HCT116 (cell line): ENCODE measurements around the gene SBSN. TPM values are rescaled to one million over a fixed set of nuclear protein-coding genes. Genes with fewer than 3 reads are reported as not detected.

Experiments
- ATAC-seq: fragments of 200-7000 bp; cut with Tn5 transposase; 2 replicates; pipeline ENCODE4 v1.9.1; 2020; ENCODE audit warnings: mild to moderate bottlenecking, moderate library complexity
- BruUV-seq: library from RNA; stranded (reverse); fragments of 400-500 nt; replicated peaks from 2 replicates; lab custom pipeline; 2021; lab: Mats Ljungman, UMichigan
- CTCF ChIA-PET: fragments of 300-600 bp; sonication (Branson Sonifier 250); formaldehyde crosslinking; loops from one replicate; lab custom pipeline; 2021; ENCODE audit warnings: antibody characterized with exemption; lab: Charles Lee
- POLR2A ChIA-PET: fragments of 300-600, 350-600 bp; sonication (Branson Sonifier 250); formaldehyde crosslinking; loops from one replicate; lab custom pipeline; 2021; ENCODE audit warnings: antibody characterized with exemption; lab: Charles Lee
- RAD21 ChIA-PET, 2 experiments: fragments of 300-600 bp; sonication (Branson Sonifier 250); formaldehyde crosslinking; loops; one replicate each; lab custom pipeline; 2023; ENCODE audit warnings: low total read pairs in 2 of 2; ENCODE audit not compliant: uncharacterized antibody in 2 of 2, unreplicated experiment in 2 of 2, low non-redundant PET in 1 of 2; lab: Charles Lee
- DNase-seq: peaks from one replicate; pipeline ENCODE4 v3.0.0-alpha.2; 2010; ENCODE audit warnings: low read depth, low spot score
- H2AFZ ChIP-seq: fragments of 200-600 bp; shearing (Covaris generic), sonication (generic); 2 replicates; pipeline ENCODE4 v1.6.1; 2017; ENCODE audit warnings: low read depth, mixed run types, mixed read lengths, antibody characterized with exemption, low read length; ENCODE audit not compliant: poor library complexity, severe bottlenecking
- H3K27ac ChIP-seq: 2 replicates; pipeline ENCODE4 v1.5.1; 2012; ENCODE audit warnings: low read depth, low read length
- H3K27me3 ChIP-seq: fragments of 200-600 bp; sonication (generic); 2 replicates; pipeline ENCODE4 v1.6.1; 2016; ENCODE audit warnings: mixed run types, low read length, mixed read lengths; ENCODE audit not compliant: insufficient read depth
- H3K36me3 ChIP-seq, 2 experiments: fragments of 200-500 bp in 1 of 2; fragments of 200-600 bp in 1 of 2; sonication (Bioruptor generic) in 1 of 2; sonication (generic) in 1 of 2; 2 replicates each; pipeline versions ENCODE4 v1.5.1 to v1.6.1; 2014 to 2016; ENCODE audit warnings: low read length in 2 of 2, inconsistent platforms in 1 of 2, mixed read lengths in 1 of 2, mixed run types in 1 of 2; ENCODE audit not compliant: insufficient read depth in 2 of 2, control insufficient read depth in 1 of 2
- H3K4me1 ChIP-seq, 2 experiments: fragments of 200-600 bp in 1 of 2; sonication (generic) in 1 of 2; 2 replicates each; pipeline versions ENCODE4 v1.5.1 to v1.6.1; 2012 to 2017; ENCODE audit warnings: low read length in 2 of 2, inconsistent platforms in 1 of 2, mild to moderate bottlenecking in 1 of 2, mixed read lengths in 1 of 2, mixed run types in 1 of 2, moderate library complexity in 1 of 2; ENCODE audit not compliant: insufficient read depth in 2 of 2, control insufficient read depth in 1 of 2
- H3K4me2 ChIP-seq: fragments of 200-600 bp; sonication (generic); 2 replicates; pipeline ENCODE4 v1.6.1; 2017; ENCODE audit warnings: mixed run types, low read length, mixed read lengths
- H3K4me3 ChIP-seq, 2 experiments: fragments of 200-600 bp in 1 of 2; sonication (generic) in 1 of 2; replicated peaks in 1 of 2; 2 replicates each; pipeline ENCODE4 v1.5.1; 2011 to 2016; ENCODE audit warnings: low read length in 2 of 2, control low read depth in 1 of 2, low read depth in 1 of 2, mild to moderate bottlenecking in 1 of 2, mixed read lengths in 1 of 2, mixed run types in 1 of 2
- H3K79me2 ChIP-seq: fragments of 200-600 bp; sonication (generic); 2 replicates; pipeline ENCODE4 v1.6.1; 2017; ENCODE audit warnings: mild to moderate bottlenecking, mixed run types, low read length, moderate library complexity, mixed read lengths; ENCODE audit not compliant: insufficient read depth
- H3K9ac ChIP-seq: fragments of 200-600 bp; sonication (generic); 2 replicates; pipeline ENCODE4 v1.6.1; 2016; ENCODE audit warnings: low read length, mixed read lengths
- H3K9me2 ChIP-seq: fragments of 200-600 bp; sonication (generic), shearing (Covaris generic); 2 replicates; pipeline ENCODE4 v1.6.1; 2017; ENCODE audit warnings: mixed run types, mild to moderate bottlenecking, moderate library complexity; ENCODE audit not compliant: insufficient read depth
- H3K9me3 ChIP-seq, 2 experiments: fragments of 200-500 bp in 1 of 2; fragments of 200-600 bp in 1 of 2; sonication (Bioruptor generic) in 1 of 2; sonication (generic) in 1 of 2; 2 replicates each; pipeline ENCODE4 v1.6.1; 2014 to 2017; ENCODE audit warnings: low read length in 2 of 2, mixed read lengths in 2 of 2, inconsistent platforms in 1 of 2, low read depth in 1 of 2, mild to moderate bottlenecking in 1 of 2, mixed run types in 1 of 2, moderate library complexity in 1 of 2; ENCODE audit not compliant: control insufficient read depth in 1 of 2, insufficient read depth in 1 of 2
- H4K20me1 ChIP-seq: fragments of 200-600 bp; sonication (generic), shearing (Covaris generic); 2 replicates; pipeline ENCODE4 v1.6.1; 2017; ENCODE audit warnings: mixed run types, mild to moderate bottlenecking, moderate library complexity; ENCODE audit not compliant: insufficient read depth
- EZH2phosphoT487 ChIP-seq: fragments of 200-600 bp; IDR thresholded peaks from 2 replicates; pipeline ENCODE4 v1.6.1; 2018; ENCODE audit warnings: antibody characterized with exemption, borderline replicate concordance
- JUND ChIP-seq: IDR thresholded peaks from 2 replicates; pipeline ENCODE4 v1.6.1; 2012
- POLR2AphosphoS5 ChIP-seq: IDR thresholded peaks from 2 replicates; pipeline ENCODE4 v1.6.1; 2011; ENCODE audit warnings: mild to moderate bottlenecking, low read depth, low read length, moderate library complexity
- RAD21 ChIP-seq: IDR thresholded peaks from 2 replicates; pipeline ENCODE4 v1.6.1; 2012; ENCODE audit warnings: low read depth, mild to moderate bottlenecking
- SIN3A ChIP-seq: IDR thresholded peaks from 2 replicates; pipeline ENCODE4 v1.6.1; 2012; ENCODE audit warnings: low read depth
- SP1 ChIP-seq: IDR thresholded peaks from 2 replicates; pipeline ENCODE4 v1.6.1; 2012; ENCODE audit warnings: low read depth
- SRF ChIP-seq: IDR thresholded peaks from 2 replicates; pipeline ENCODE4 v1.6.1; 2012; ENCODE audit warnings: low read depth
- intact Hi-C: fragments of 100-400 bp; cut with micrococcal nuclease; formaldehyde crosslinking; loops from 2 replicates; pipeline ENCODE4 v1.10.0; 2022
- total RNA-seq: library from RNA; stranded (reverse); gene quantifications from one replicate; pipeline ENCODE4 v1.2.1, GENCODE V29; 2021; ENCODE audit not compliant: unreplicated experiment
- TF ChIP-seq, protein P1 (sequence below): IDR thresholded peaks from 2 replicates; pipeline ENCODE4 v1.6.1; 2011; ENCODE audit warnings: mild to moderate bottlenecking, low read length, moderate library complexity; ENCODE audit not compliant: insufficient replicate concordance; ENCODE audit errors: extremely low read depth
- TF ChIP-seq, protein P2 (sequence below): IDR thresholded peaks from 2 replicates; pipeline ENCODE4 v1.6.1; 2012
- TF ChIP-seq, protein P3 (sequence below): IDR thresholded peaks from 2 replicates; pipeline ENCODE4 v1.6.1; 2012

SBSN gene
- total RNA-seq, 1 experiment from 2014 or later = 0.66 TPM

DNA sequence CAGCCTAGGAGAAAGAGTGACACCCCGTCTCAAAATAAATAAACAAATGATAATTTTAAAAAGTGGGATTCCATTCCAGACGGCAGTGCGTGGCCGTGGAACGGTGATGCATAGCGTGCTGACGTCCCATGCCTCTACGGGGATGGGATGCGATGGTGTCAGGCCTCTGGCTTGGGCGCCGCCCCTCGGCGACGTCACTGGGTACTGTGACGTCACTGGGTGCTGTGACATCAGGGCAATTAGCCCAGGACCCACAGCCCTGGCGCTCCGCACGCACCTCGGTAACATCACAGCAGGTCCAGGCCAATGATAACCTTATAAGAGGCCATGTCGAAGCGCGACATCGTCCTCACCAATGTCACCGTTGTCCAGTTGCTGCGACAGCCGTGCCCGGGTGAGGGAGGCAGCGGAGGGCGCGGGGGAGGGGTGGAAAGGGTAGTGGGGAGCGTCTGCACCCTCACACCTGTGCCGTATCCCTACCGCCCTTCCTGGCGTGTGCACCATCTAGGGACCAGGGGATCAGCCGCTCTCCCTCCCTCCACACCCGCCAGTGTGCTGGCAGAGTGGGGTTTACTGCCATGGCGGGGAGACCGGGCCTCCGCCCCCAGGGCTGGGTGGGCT lies 5.2 kb upstream of the SBSN start, which contains the start of gene GAPDHS:
Gene GAPDHS (plus strand): TSS at position 256 of the 621 bp plus-strand sequence. CDS start 72 bp downstream, at position 328.
- Histone ChIP-seq H3K9ac (no peak within 1 kb of the TSS), H3K9me2 (no peaks in the 10 kb centered on the region), H3K4me1 (peaks cover 0 to 3% of the 10 kb centered on the region in 2 experiments; a peak in 2 of 4 replicates)
- CTCF ChIA-PET = no interaction called here
- TF ChIP-seq RAD21 (no peak), SRF (no peak), SIN3A (no peak), POLR2AphosphoS5 (no peak), SP1 (no peak), JUND (no peak), EZH2phosphoT487 (no peak)
- TF ChIP-seq, protein P1, sequence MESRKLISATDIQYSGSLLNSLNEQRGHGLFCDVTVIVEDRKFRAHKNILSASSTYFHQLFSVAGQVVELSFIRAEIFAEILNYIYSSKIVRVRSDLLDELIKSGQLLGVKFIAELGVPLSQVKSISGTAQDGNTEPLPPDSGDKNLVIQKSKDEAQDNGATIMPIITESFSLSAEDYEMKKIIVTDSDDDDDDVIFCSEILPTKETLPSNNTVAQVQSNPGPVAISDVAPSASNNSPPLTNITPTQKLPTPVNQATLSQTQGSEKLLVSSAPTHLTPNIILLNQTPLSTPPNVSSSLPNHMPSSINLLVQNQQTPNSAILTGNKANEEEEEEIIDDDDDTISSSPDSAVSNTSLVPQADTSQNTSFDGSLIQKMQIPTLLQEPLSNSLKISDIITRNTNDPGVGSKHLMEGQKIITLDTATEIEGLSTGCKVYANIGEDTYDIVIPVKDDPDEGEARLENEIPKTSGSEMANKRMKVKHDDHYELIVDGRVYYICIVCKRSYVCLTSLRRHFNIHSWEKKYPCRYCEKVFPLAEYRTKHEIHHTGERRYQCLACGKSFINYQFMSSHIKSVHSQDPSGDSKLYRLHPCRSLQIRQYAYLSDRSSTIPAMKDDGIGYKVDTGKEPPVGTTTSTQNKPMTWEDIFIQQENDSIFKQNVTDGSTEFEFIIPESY = no peak
- TF ChIP-seq, protein P2, sequence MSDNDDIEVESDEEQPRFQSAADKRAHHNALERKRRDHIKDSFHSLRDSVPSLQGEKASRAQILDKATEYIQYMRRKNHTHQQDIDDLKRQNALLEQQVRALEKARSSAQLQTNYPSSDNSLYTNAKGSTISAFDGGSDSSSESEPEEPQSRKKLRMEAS = no peak
- TF ChIP-seq, protein P3, sequence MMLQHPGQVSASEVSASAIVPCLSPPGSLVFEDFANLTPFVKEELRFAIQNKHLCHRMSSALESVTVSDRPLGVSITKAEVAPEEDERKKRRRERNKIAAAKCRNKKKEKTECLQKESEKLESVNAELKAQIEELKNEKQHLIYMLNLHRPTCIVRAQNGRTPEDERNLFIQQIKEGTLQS = no peak
- TF ChIP-seq, all 23 proteins: peak for 0
- no peaks in the 10 kb centered on the region for H3K79me2 ChIP-seq
- H3K9me3 ChIP-seq = no peaks in the 10 kb centered on the region
- intact Hi-C loops = no loop called here
- no peak within 1 kb of the TSS for H3K4me3 ChIP-seq
- no peak within 1 kb of the TSS for H3K27ac ChIP-seq
- H3K36me3 ChIP-seq = no peaks in the 10 kb centered on the region
- POLR2A ChIA-PET = no interaction called here
- DNase-seq = no peak
- ATAC-seq = no peak
- RAD21 ChIA-PET = no interaction called here
- H2AFZ ChIP-seq = no peak within 1 kb of the TSS
- H3K4me2 ChIP-seq = no peak within 1 kb of the TSS
- no peaks in the 10 kb centered on the region for H4K20me1 ChIP-seq
- no peaks in the 10 kb centered on the region for H3K27me3 ChIP-seq
- no TSS peak for BruUV-seq
